CD14-positive monocyte (primary cell): Measurements from ENCODE around the gene SLC43A2. TPM values are rescaled to one million over a fixed set of nuclear protein-coding genes. Genes with fewer than 3 reads are reported as not detected.

Source experiments
- DNase-seq, 3 donors: peaks; one replicate each; pipeline ENCODE4 v3.0.0-alpha.2; 2011 to 2022
- H2AFZ ChIP-seq: 2 replicates; pipeline ENCODE4 v1.6.0; 2012; ENCODE audit warnings: mild to moderate bottlenecking, low read depth, low read length, inconsistent platforms; ENCODE audit not compliant: insufficient read depth, poor library complexity, severe bottlenecking
- H3K27ac ChIP-seq, 2 donors: 1 replicate in 1 of 2; 2 replicates in 1 of 2; pipeline ENCODE4 v1.5.1; 2012 to 2013; ENCODE audit warnings: low read length in 2 of 2, control low read depth in 1 of 2, inconsistent platforms in 1 of 2, low read depth in 1 of 2, mild to moderate bottlenecking in 1 of 2
- H3K27me3 ChIP-seq, 2 donors: one replicate each; pipeline versions ENCODE4 v1.6.0 to v1.6.1; 2011 to 2013; ENCODE audit warnings: low read length in 2 of 2; ENCODE audit not compliant: control insufficient read depth in 2 of 2, insufficient read depth in 2 of 2
- H3K36me3 ChIP-seq, 2 donors: replicated peaks in 1 of 2; 1 replicate in 1 of 2; 2 replicates in 1 of 2; pipeline versions ENCODE4 v1.5.1 to v1.6.1; 2012 to 2013; ENCODE audit warnings: low read length in 2 of 2, control low read depth in 1 of 2, inconsistent platforms in 1 of 2, mild to moderate bottlenecking in 1 of 2; ENCODE audit not compliant: insufficient read depth in 2 of 2, control insufficient read depth in 1 of 2
- H3K4me1 ChIP-seq, 2 donors: 1 replicate in 1 of 2; 2 replicates in 1 of 2; pipeline versions ENCODE4 v1.5.1 to v1.6.1; 2012 to 2013; ENCODE audit warnings: low read length in 2 of 2, control low read depth in 1 of 2, inconsistent platforms in 1 of 2, mild to moderate bottlenecking in 1 of 2, moderate library complexity in 1 of 2; ENCODE audit not compliant: insufficient read depth in 2 of 2, control insufficient read depth in 1 of 2
- H3K4me2 ChIP-seq: replicated peaks from 2 replicates; pipeline ENCODE3; 2012; ENCODE audit warnings: low read length, moderate library complexity, mild to moderate bottlenecking; ENCODE audit not compliant: poor library complexity, severe bottlenecking; ENCODE audit errors: extremely low read depth
- H3K4me3 ChIP-seq, 3 experiments: fragments of 200-600 bp in 1 of 3; sonication (generic) in 1 of 3; replicated peaks in 1 of 3; 1 replicate in 2 of 3; 2 replicates in 1 of 3; pipeline ENCODE4 v1.5.1; 2011 to 2013; ENCODE audit warnings: low read length in 3 of 3, mild to moderate bottlenecking in 3 of 3, control low read depth in 2 of 3, low read depth in 2 of 3, inconsistent platforms in 1 of 3, moderate library complexity in 1 of 3
- H3K79me2 ChIP-seq: 2 replicates; pipeline ENCODE4 v1.6.0; 2012; ENCODE audit warnings: mild to moderate bottlenecking, control low read depth, inconsistent platforms, low read length, moderate library complexity; ENCODE audit not compliant: insufficient read depth
- H3K9ac ChIP-seq: 2 replicates; pipeline ENCODE4 v1.6.0; 2017; ENCODE audit warnings: low read length, mild to moderate bottlenecking; ENCODE audit not compliant: insufficient read depth, poor library complexity, severe bottlenecking
- H3K9me3 ChIP-seq, 2 donors: replicated peaks in 1 of 2; 1 replicate in 1 of 2; 2 replicates in 1 of 2; pipeline versions ENCODE4 v1.5.1 to v1.6.1; 2012 to 2013; ENCODE audit warnings: low read length in 2 of 2, control low read depth in 1 of 2; ENCODE audit not compliant: control insufficient read depth in 1 of 2, insufficient read depth in 1 of 2
- H4K20me1 ChIP-seq: 2 replicates; pipeline ENCODE4 v1.6.0; 2012; ENCODE audit warnings: mild to moderate bottlenecking, low read length, control low read depth, moderate library complexity; ENCODE audit not compliant: insufficient read depth
- H3K27ac Mint-ChIP-seq, 7 donors: one replicate each; pipeline ENCODE4 v1.8.0; 2020; ENCODE audit warnings: mild to moderate bottlenecking in 7 of 7, mixed read lengths in 7 of 7, moderate library complexity in 6 of 7, inconsistent platforms in 2 of 7
- H3K27me3 Mint-ChIP-seq, 3 donors: one replicate each; pipeline ENCODE4 v1.8.0; 2021 to 2022; ENCODE audit warnings: low read depth in 3 of 3, mild to moderate bottlenecking in 3 of 3, mixed read lengths in 3 of 3, moderate library complexity in 3 of 3, inconsistent platforms in 1 of 3
- H3K36me3 Mint-ChIP-seq, 2 donors: one replicate each; pipeline ENCODE4 v1.8.0; 2020; ENCODE audit warnings: mixed read lengths in 2 of 2, inconsistent platforms in 1 of 2, mild to moderate bottlenecking in 1 of 2
- H3K4me1 Mint-ChIP-seq: one replicate; pipeline ENCODE4 v1.8.0; 2020; ENCODE audit warnings: mild to moderate bottlenecking, mixed read lengths
- H3K4me3 Mint-ChIP-seq, 2 donors: one replicate each; pipeline ENCODE4 v1.8.0; 2020; ENCODE audit warnings: mild to moderate bottlenecking in 2 of 2, mixed read lengths in 2 of 2, moderate library complexity in 1 of 2
- H3K9me3 Mint-ChIP-seq, 7 donors: one replicate each; pipeline ENCODE4 v1.8.0; 2020 to 2022; ENCODE audit warnings: mixed read lengths in 7 of 7, mild to moderate bottlenecking in 6 of 7, moderate library complexity in 6 of 7, inconsistent platforms in 2 of 7
- CTCF ChIP-seq: fragments of 200-600 bp; IDR thresholded peaks from one replicate; pipeline ENCODE4 v1.8.0; 2022; ENCODE audit warnings: antibody characterized with exemption, mild to moderate bottlenecking
- whole genome bisulfite sequencing: methylation state at CpG from one replicate; pipeline ENCODE4 v1.1.5; 2013; ENCODE audit warnings: missing lambda C conversion rate; ENCODE audit not compliant: insufficient coverage; 5-methylcytosine and 5-hydroxymethylcytosine counted together
- intact Hi-C, 2 donors: fragments of 100-400 bp; cut with micrococcal nuclease; formaldehyde crosslinking; loops; one replicate each; pipeline versions ENCODE4 v1.15.0 to v1.15.1; 2023
- polyA plus RNA-seq, 3 donors: library from polyadenylated mRNA; depleted of rRNA in 1 of 3; unstranded in 2 of 3; stranded (reverse) in 1 of 3; fragments of 300-500 nt in 2 of 3; fragments of >200 nt in 1 of 3; fragmentation: Illumina TruSeq in 2 of 3; gene quantifications; 1 replicate in 2 of 3; 2 replicates in 1 of 3; pipeline ENCODE4 v1.2.3, GENCODE V29; 2012 to 2021

SLC43A2 gene
- polyA plus RNA-seq, 3 donors = 115 to 151 (median 117) TPM

GRCh38 chr17:1553354-1554266, 75.0 kb downstream of the SLC43A2 start:
- H3K27me3 Mint-ChIP-seq = peaks cover 0 to 4% (median 3%) of the 10 kb centered on the region in 3 donors
- peak overlapping the region in 3 of 7 donors; percentile 45 to 77 (median 52) for H3K27ac Mint-ChIP-seq
- no peaks in the 10 kb centered on the region for H3K9me3 Mint-ChIP-seq
- Histone ChIP-seq H2AFZ (no peak overlapping the region), H3K4me1 (peaks cover 24 to 29% of the 10 kb centered on the region in 2 donors), H4K20me1 (peaks cover 90% of the 10 kb centered on the region), H3K9me3 (no peaks in the 10 kb centered on the region), H3K27me3 (no peaks in the 10 kb centered on the region), H3K27ac (no peak overlapping the region), H3K4me3 (no peak overlapping the region), H3K4me2 (no peak overlapping the region), H3K9ac (no peak overlapping the region), H3K79me2 (peaks cover 39% of the 10 kb centered on the region), H3K36me3 (peaks cover 44 to 56% of the 10 kb centered on the region in 2 donors)
- H3K4me3 Mint-ChIP-seq = no peak overlapping the region
- H3K36me3 Mint-ChIP-seq = peaks cover 64 to 75% of the 10 kb centered on the region in 2 donors
- 100% methylated on average over 9 of the region's 12 CpGs for WGBS
- H3K4me1 Mint-ChIP-seq = peaks cover 34% of the 10 kb centered on the region
- no peak for TF ChIP-seq CTCF
- DNase-seq = no peak
- intact Hi-C loops = no loop called here

GRCh38 chr17:1552932-1553331, 75.7 kb downstream of the SLC43A2 start:
- Mint-ChIP-seq H3K36me3 (peaks cover 67 to 81% of the 10 kb centered on the region in 2 donors), H3K27ac (peak overlapping the region in 1 of 7 donors; percentile 45), H3K4me3 (no peak overlapping the region), H3K9me3 (no peaks in the 10 kb centered on the region), H3K4me1 (peaks cover 31% of the 10 kb centered on the region), H3K27me3 (peaks cover 0 to 4% (median 3%) of the 10 kb centered on the region in 3 donors)
- no peak overlapping the region for H3K4me3 ChIP-seq
- intact Hi-C loops = no loop called here
- peaks cover 24 to 29% of the 10 kb centered on the region in 2 donors for H3K4me1 ChIP-seq
- no peak overlapping the region for H3K27ac ChIP-seq
- no peak overlapping the region for H2AFZ ChIP-seq
- no peaks in the 10 kb centered on the region for H3K27me3 ChIP-seq
- H4K20me1 ChIP-seq = peaks cover 91% of the 10 kb centered on the region
- DNase-seq = no peak
- no peak overlapping the region for H3K4me2 ChIP-seq
- peaks cover 34% of the 10 kb centered on the region for H3K79me2 ChIP-seq
- WGBS = 98% methylated on average over 8 of the region's 11 CpGs
- no peaks in the 10 kb centered on the region for H3K9me3 ChIP-seq
- peaks cover 51 to 63% of the 10 kb centered on the region in 2 donors for H3K36me3 ChIP-seq
- TF ChIP-seq CTCF = no peak
- no peak overlapping the region for H3K9ac ChIP-seq
